GM18502 (cell line): ENCODE results near the gene MYO1F.

Experiments
- ATAC-seq: cut with Tn5 transposase; IDR thresholded peaks from one replicate; pipeline ENCODE4 v1.9.1; 2021; ENCODE audit warnings: mild to moderate bottlenecking; ENCODE audit not compliant: unreplicated experiment, poor library complexity

MYO1F gene

GRCh38 chr19:8499048-8499833 is 78.0 kb downstream of the MYO1F start:
- no peak for ATAC-seq

- ATAC-seq: no peak
Measured at GRCh38 chr19:8498295-8498694, 78.9 kb downstream of the MYO1F start.

GRCh38 chr19:8494158-8494557 is 83.1 kb downstream of the MYO1F start:
- ATAC-seq: no peak

DNA sequence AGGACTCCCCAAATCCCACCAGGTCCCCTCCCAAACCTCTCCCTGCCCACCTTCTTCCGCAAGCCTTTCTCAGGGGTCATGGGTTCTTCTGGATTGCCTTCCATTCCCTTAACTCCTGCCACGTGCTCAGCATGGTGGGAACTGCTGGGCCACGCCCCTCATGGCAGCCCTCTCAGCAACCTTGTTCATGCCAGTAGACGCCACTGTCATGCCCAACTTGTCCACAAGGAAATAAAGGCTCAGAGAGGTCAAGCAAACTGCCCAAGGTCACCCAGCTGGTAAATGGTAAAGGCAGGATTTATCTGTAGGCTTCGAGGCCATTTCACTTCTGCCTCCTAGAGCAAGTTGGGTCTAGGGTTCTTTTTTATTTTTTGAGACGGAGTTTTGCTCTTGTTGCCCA is 85.7 kb downstream of the MYO1F start:
- no peak for ATAC-seq

GRCh38 chr19:8490873-8491272 is 86.4 kb downstream of the MYO1F start:
- no peak for ATAC-seq

DNA sequence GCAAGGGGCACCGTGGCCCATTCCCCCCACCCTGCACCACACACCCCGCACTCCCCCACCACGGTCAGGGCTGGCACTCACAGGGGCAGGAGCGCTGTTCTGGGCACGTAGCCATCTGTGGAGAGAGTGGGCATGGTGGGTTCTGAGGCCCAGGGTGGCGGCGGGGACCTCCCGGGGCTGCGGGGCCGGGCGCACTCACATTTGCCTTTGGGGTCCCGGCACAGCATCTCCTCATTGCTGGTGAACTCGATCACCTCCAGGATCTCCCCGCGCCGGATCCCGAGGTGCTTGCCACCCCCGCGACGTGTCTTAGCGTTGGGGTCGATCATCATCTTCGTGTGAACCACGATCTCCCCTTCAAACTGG is 86.9 kb downstream of the MYO1F start:
- ATAC-seq: no peak

GRCh38 chr19:8489561-8490394 is 87.5 kb downstream of the MYO1F start:
- ATAC-seq: no peak

DNA sequence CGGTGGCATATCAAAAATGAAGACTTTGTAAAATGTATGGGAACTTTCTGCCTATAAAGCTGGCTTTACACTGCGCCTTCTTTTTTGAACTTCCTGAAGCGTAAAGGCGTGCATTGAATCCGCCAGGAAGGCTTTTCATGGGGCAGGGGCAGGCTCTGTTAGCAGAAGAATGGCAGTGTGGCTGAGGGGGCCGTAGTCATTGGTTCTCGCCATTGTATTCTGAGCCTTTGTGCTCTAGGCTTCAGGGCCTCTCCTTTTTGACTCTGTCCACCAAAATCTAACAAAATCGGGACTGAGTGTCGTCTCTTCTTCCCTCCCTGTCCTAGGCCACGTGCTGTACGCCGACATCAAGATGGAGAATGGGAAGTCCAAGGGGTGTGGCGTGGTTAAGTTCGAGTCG is 88.9 kb downstream of the MYO1F start:
- ATAC-seq: no peak

DNA sequence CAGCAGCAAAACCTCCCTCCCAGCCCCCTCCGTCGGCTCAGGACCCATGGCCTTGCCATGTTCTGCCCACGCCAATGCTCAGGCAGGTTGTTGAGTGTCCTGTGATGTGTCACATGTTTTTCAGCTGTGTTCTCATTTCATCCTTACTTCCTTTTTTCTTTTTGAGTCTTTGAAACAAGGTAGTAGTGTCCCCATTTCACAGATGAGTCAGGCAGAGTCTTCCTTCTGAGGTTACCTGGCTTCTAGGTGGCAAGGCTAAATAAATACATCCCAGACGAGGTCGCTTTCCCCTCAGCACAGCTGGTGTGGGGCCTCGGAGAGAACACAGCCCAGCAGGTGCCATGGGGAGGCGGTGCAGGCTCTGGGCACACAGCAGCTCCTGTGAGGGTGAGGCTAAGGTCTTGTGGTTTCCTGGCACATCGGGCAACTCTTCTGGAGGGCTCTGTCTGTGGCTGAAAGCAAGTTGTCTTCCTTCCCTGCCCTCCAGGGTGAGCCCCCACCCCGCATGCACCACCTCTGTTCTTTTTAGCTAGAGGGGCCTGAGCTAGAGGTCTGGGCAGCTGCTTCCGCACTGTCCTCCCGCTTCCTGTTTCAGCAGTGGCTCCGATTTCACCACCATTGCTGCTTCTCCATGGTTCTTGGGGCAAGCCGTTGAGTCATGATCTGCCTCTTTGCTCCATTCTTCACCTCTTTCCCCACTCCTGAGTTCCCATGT is 89.9 kb downstream of the MYO1F start:
- no peak for ATAC-seq

DNA sequence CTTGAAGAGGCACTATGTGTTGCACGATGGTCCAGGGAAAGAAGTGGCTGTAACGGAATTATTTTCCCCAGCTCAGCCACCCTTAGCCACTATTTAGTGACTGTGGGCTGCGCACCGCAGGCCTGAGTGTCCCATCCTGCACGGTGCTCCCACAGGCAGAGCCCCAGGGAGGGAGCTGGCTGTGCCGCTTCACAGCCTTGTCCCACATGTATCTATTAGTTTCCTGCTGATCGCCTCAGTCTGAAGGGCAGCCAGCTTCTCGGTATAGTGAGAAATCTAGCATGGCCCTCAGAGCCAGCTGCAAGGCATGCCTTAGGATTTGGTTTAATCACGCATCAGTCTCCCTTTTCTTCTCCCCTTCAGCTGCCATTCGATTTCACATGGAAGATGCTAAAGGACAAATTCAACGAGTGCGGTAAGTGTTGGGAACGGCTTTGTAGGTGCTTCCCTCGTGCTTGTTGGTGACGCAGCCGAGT is 90.5 kb downstream of the MYO1F start:
- ATAC-seq: no peak

GRCh38 chr19:8485561-8486371 is 91.5 kb downstream of the MYO1F start:
- no peak for ATAC-seq

GRCh38 chr19:8484331-8484894 is 92.8 kb downstream of the MYO1F start:
- no peak for ATAC-seq

DNA sequence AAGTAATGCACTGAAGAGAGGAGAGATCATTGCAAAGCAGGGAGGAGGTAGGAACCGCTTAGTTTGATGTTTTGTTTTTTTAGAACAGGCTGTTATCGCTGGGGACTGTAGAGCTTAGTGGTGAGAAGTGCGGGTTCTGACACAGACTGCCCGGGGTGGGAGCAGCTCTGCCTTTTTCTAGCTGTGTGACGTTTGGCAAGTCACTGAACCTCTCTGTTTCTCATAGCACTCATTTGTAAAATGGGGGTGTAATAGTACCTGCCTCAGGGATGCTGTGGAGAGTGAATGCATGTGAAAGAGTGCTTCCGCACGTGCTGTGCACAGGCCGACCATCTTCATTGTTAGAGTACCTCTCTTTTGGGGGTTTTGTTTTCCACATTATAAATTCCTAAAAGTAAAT is 94.1 kb downstream of the MYO1F start:
- no peak for ATAC-seq

DNA sequence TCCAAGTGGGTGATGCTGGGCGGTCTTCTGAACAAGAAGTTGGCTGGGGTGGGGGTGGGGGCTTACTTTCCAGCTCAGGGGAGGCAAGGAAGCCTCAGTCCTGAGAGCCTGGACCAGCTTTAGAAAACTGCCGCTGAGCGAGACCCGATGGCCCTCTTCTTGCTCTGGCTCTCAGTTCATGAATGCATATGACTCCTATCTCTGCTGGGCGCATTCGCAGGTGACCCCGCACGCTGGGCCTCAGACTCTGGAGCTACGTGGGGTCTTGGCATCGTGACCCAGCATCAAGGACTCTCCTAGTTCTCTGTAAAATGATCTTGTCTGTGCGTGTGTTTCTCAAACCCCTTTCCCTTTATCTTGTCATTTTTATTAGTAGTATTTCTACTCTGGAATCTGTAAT is 94.5 kb downstream of the MYO1F start:
- ATAC-seq: no peak

DNA sequence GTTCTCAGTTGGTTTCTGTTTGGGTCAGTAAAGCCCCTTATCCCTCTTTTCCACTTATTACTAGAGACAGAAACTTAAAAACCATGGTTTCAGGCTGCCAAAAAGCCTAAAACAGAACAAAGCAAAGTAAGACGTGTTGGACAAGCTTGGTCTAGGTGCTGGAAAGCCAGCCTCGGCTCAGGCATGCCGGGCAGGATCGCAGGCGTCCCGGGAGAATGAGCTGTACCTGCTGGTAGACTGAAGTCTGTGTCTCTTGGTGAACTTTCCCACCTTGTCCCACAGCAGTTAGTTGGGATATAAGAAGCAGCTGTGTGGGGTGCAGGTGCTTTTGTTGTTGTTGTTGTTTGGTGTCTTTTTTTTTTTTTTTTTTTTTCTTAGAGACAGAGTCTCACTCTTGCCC is 95.6 kb downstream of the MYO1F start:
- no peak for ATAC-seq

GRCh38 chr19:8481201-8481600 is 96.0 kb downstream of the MYO1F start:
- no peak for ATAC-seq

GRCh38 chr19:8478598-8478997 is 98.6 kb downstream of the MYO1F start:
- no peak for ATAC-seq

DNA sequence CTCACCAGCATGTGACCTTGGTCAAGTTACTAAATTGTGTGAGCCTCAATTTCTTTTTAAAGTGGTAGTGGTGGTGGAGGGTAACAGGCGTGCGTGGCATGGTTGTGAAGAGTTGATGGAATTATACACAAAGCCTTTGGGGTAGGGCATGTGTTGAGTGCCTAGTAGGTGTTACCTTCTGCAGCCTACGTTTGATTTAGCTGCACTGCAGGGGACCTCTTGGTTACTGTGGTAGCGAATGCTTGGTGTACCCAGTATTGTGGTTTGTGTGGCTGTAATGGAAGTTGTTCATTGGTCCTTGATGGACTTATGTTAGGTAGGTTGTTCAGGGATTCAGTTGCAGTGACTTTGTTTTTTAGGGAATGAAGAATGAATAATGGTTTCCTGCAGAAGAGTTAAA is 99.4 kb downstream of the MYO1F start:
- no peak for ATAC-seq

- ATAC-seq: no peak
Measured at GRCh38 chr19:8476524-8476923, 100.7 kb downstream of the MYO1F start.

GRCh38 chr19:8475005-8475404 is 102.2 kb downstream of the MYO1F start:
- ATAC-seq: no peak
